HepG2 (cell line): ENCODE measurements around the gene ING1.
"Not testable (repeated sequence)": the region's sequence is repeated elsewhere in the genome, so short reads cannot be mapped to it uniquely, and the experiment has no call there.

Experiments
- CTCF ChIP-seq: sonication (generic); formaldehyde crosslinking; IDR thresholded peaks from 2 replicates; pipeline ENCODE4 v1.5.0; 2020; ENCODE audit warnings: mild to moderate bottlenecking, missing genetic modification reagents, moderate library complexity
- EP300 ChIP-seq, 3 experiments: sonication (generic) in 1 of 3; formaldehyde crosslinking in 1 of 3; IDR thresholded peaks; 2 replicates each; pipeline versions ENCODE4 v1.5.1 to v1.6.1; 2011 to 2020; ENCODE audit warnings: low read depth in 2 of 3, low read length in 2 of 3, borderline replicate concordance in 1 of 3, improper control_type of control experiment in 1 of 3, mild to moderate bottlenecking in 1 of 3, missing genetic modification reagents in 1 of 3, moderate library complexity in 1 of 3
- FOXP1 ChIP-seq, 2 experiments: fragments of 450-650 bp in 1 of 2; IDR thresholded peaks; 2 replicates each; pipeline ENCODE4 v1.6.1; 2017 to 2018; ENCODE audit warnings: antibody characterized with exemption in 1 of 2
- HOXD1 ChIP-seq: sonication (generic); formaldehyde crosslinking; IDR thresholded peaks from 2 replicates; pipeline ENCODE4 v1.5.0; 2020; ENCODE audit warnings: missing genetic modification reagents
- MXI1 ChIP-seq: IDR thresholded peaks from 3 replicates; pipeline ENCODE4 v1.6.1; 2012; ENCODE audit warnings: low read depth, low read length, inconsistent platforms, borderline replicate concordance
- MYC ChIP-seq: sonication (generic); formaldehyde crosslinking; IDR thresholded peaks from 2 replicates; pipeline ENCODE4 v1.9.0; 2021; ENCODE audit warnings: missing genetic modification reagents, borderline replicate concordance
- NFYB ChIP-seq: sonication (generic); formaldehyde crosslinking; IDR thresholded peaks from 2 replicates; pipeline ENCODE4 v1.4.0; 2020; ENCODE audit warnings: missing genetic modification reagents
- PHF21A ChIP-seq: sonication (generic); formaldehyde crosslinking; IDR thresholded peaks from 2 replicates; pipeline ENCODE4 v1.5.0; 2020; ENCODE audit warnings: mild to moderate bottlenecking, missing genetic modification reagents
- RFX5 ChIP-seq: IDR thresholded peaks from 2 replicates; pipeline ENCODE4 v1.6.1; 2011; ENCODE audit warnings: low read depth, low read length, improper control_type of control experiment
- SAP130 ChIP-seq: IDR thresholded peaks from 2 replicates; pipeline ENCODE4 v1.6.1; 2016; ENCODE audit warnings: low read depth
- SOX13 ChIP-seq, 3 experiments: fragments of 450-650 bp in 1 of 3; sonication (generic) in 1 of 3; formaldehyde crosslinking in 1 of 3; IDR thresholded peaks in 2 of 3; conservative IDR thresholded peaks in 1 of 3; 2 replicates each; pipeline versions ENCODE4 v1.5.0 to v1.6.1; 2016 to 2020; ENCODE audit warnings: antibody characterized with exemption in 1 of 3, mild to moderate bottlenecking in 1 of 3, missing compliant biosample characterization in 1 of 3, missing genetic modification reagents in 1 of 3, moderate library complexity in 1 of 3
- ZBTB21 ChIP-seq: sonication (generic); formaldehyde crosslinking; IDR thresholded peaks from 2 replicates; pipeline ENCODE4 v1.4.0; 2020; ENCODE audit warnings: missing genetic modification reagents
- TF ChIP-seq, protein P1 (sequence below): IDR thresholded peaks from 2 replicates; pipeline ENCODE4 v1.6.1; 2012; ENCODE audit warnings: low read length, improper control_type of control experiment

DNA sequence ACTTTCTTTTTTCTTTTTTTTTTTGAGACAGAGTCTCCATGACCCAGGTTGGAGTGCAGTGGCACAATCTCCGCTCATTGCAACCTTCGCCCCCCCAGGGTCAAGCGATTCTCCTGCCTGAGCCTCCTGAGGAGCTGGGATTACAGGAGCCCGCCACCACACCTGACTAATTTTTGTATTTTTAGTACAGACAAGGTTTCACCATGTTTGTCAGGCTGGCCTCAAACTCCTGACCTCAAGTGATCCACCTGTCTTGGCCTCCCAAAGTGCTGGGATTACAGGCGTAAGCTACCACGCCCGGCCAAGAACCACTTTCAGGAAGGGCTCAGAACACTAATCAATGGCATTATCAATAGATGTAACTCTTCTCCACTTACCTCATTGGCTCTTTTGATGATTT is 12.4 kb upstream of the ING1 start:
- TF ChIP-seq CTCF (CRISPR knock-in tag); MXI1; HOXD1 (CRISPR knock-in tag); ZBTB21 (CRISPR knock-in tag); NFYB; RFX5; MYC (CRISPR knock-in tag); SAP130 (CRISPR knock-in tag); PHF21A; SOX13 (IDR thresholded peaks at IDR 0.05); SOX13 (CRISPR knock-in tag; conservative IDR thresholded peaks at IDR 0.05 in 1 of 2, IDR thresholded peaks at IDR 0.05 in 1 of 2); EP300 (IDR thresholded peaks at IDR 0.05; ENCODE audit: low read depth in 2 of 2, low read length in 2 of 2); EP300 (CRISPR knock-in tag; IDR thresholded peaks at IDR 0.05; ENCODE audit: borderline replicate concordance); FOXP1 (IDR thresholded peaks at IDR 0.05); FOXP1 (CRISPR knock-in tag; IDR thresholded peaks at IDR 0.05): not testable (repeated sequence)
- TF ChIP-seq, protein P1, sequence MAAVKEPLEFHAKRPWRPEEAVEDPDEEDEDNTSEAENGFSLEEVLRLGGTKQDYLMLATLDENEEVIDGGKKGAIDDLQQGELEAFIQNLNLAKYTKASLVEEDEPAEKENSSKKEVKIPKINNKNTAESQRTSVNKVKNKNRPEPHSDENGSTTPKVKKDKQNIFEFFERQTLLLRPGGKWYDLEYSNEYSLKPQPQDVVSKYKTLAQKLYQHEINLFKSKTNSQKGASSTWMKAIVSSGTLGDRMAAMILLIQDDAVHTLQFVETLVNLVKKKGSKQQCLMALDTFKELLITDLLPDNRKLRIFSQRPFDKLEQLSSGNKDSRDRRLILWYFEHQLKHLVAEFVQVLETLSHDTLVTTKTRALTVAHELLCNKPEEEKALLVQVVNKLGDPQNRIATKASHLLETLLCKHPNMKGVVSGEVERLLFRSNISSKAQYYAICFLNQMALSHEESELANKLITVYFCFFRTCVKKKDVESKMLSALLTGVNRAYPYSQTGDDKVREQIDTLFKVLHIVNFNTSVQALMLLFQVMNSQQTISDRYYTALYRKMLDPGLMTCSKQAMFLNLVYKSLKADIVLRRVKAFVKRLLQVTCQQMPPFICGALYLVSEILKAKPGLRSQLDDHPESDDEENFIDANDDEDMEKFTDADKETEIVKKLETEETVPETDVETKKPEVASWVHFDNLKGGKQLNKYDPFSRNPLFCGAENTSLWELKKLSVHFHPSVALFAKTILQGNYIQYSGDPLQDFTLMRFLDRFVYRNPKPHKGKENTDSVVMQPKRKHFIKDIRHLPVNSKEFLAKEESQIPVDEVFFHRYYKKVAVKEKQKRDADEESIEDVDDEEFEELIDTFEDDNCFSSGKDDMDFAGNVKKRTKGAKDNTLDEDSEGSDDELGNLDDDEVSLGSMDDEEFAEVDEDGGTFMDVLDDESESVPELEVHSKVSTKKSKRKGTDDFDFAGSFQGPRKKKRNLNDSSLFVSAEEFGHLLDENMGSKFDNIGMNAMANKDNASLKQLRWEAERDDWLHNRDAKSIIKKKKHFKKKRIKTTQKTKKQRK: not testable (repeated sequence)
